LNCAP (cell line): ENCODE data around the gene TMA7.

Experiments used
- TF ChIP-seq, protein P1 (sequence below): fragments of 450-650 bp; IDR thresholded peaks from 2 replicates; pipeline ENCODE4 v1.5.1; 2017; ENCODE audit warnings: mild to moderate bottlenecking

TMA7 gene

DNA sequence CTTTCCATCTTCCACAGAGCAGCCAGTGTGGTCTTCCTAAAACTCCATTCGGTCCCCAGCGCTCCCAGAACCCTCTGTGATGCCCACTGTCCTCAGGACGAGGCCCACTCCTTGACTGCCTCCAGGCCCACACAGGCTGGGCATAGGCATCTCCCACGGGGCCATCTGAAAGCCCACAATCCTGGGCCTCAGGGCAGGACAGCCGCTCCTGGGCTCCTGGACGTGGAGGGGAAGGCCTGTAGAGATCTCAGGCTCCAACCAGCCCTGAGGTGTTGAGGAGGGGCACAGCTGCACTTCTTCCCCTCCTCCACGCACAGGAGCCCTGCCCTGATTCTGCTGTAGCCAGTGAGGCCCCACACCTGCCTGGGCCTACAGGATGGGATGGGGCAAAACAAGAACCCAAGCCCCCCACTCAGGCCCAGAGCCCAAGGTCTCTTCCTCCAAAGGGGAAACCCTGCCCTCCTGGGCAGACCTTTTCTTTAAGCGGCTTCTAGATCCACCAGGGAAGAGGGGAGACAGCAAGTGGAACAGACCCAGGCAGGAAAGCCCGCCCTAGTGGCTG is 38.0 kb downstream of the TMA7 start:
- TF ChIP-seq, protein P1, sequence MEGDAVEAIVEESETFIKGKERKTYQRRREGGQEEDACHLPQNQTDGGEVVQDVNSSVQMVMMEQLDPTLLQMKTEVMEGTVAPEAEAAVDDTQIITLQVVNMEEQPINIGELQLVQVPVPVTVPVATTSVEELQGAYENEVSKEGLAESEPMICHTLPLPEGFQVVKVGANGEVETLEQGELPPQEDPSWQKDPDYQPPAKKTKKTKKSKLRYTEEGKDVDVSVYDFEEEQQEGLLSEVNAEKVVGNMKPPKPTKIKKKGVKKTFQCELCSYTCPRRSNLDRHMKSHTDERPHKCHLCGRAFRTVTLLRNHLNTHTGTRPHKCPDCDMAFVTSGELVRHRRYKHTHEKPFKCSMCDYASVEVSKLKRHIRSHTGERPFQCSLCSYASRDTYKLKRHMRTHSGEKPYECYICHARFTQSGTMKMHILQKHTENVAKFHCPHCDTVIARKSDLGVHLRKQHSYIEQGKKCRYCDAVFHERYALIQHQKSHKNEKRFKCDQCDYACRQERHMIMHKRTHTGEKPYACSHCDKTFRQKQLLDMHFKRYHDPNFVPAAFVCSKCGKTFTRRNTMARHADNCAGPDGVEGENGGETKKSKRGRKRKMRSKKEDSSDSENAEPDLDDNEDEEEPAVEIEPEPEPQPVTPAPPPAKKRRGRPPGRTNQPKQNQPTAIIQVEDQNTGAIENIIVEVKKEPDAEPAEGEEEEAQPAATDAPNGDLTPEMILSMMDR: no peak

DNA sequence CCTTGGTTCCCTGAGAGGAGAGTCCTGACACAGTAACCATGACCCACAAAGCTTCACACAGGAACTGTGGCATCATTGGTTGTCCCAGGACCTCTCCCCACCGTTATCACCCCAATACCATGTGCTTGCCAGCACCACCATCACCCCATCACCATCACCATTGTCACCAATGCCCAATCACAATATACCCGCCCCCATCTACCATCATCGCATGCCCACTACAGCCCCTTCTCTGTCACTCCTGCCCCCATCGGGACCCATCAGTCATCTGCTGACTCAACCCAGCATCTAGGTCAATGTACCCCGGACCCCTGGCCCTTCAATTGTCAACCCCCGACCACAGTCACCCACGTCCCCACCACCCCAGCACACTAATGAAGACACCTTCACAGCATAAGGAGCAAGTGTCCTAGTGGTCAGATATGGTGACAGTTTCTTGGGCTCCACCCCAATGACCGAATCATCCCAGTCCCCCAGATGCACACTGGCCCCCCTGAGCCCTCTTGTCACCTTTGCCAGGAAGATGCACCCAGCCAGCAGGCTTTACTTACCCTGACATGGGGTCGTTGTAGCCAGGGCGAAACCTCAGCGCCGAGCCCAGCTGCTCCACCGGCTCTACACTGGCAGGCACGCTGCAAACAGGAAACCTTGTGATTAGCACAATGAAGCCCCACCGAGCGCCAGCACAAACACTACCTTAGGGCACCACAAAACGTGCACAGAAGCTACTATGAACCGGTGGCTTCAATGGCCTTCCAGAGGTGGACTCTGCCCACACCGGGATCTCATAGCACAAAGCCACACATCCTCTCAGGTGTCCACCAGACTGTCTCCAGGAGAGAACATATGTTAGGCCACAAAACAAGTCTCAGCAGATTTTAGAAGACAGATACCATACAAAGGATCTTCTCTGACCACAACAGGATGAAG is 38.8 kb downstream of the TMA7 start:
- TF ChIP-seq, protein P1: no peak

DNA sequence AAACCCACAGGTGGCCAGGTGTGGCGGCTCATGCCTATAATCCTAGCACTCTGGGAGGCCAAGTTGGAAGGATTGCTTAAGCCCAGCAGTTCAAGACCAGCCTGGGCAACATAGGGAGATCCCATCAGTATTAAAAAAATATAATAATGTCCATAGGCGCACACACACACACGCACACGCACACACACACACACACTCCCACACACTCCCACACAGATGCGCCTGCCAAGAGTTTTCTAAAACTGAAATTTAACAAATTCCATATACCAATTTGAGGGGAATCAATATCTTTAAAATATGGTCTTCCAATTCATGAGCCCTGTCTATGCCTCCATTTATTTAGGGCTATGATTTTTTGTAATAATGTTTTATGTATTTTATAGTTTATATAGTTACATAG is 46.9 kb downstream of the TMA7 start:
- TF ChIP-seq, protein P1: no peak

DNA sequence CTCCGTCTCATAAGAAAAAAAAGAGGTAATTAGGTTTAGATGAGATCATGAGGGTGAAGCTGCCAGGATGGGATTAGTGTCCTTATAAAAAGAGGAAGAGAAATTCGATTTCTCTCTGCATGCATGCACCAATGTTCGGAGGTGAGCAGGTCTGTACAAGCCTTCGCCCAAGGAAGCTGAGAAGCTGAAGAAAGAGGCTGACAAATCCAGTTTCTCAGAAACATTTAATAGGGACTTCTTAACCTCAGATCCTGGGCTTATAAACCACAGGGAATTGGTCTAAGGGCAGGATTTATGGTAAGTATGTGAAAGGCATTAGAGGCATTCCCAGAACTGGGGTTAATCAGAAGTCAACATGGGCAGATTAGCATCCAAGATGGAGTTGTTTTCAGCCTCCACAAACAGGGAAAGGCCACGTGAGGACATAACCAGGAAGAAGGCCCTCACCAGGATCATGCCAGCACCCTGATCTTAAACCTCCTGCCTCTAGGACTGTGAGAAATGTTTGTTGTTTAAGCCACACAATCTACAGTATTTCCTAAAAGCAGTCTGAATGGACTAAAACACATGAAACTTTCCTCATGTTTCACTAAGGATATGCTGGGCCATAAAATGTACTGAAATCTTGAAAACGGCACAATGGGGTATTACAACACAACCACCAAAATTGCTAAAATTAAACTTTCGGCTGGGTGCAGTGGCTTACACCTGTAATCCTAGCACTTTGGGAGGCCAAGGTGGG is 52.6 kb downstream of the TMA7 start:
- TF ChIP-seq, protein P1: no peak

DNA sequence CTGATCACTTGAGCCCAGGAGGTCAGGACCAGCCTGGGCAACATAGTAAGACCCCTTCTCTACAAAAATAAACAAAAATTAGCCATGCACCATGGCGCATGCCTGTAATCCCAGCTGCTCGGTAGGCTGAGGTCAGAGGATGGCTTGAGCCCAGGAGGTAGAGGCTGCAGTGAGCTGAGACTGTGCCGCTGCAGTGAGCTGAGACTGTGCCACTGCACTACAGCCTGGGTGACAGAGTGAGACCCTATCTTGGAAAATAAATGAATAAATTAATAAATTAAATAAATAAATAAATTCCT is 53.1 kb downstream of the TMA7 start:
- TF ChIP-seq, protein P1: no peak
